SK-N-SH (cell line): ENCODE results near the gene RHOBTB1.

Experiments used
- ELF1 ChIP-seq: IDR thresholded peaks from 2 replicates; pipeline ENCODE4 v1.4.0; 2012
- EP300 ChIP-seq, 2 experiments: IDR thresholded peaks; 2 replicates each; pipeline versions ENCODE4 v1.4.0 to v1.6.1; 2012; ENCODE audit warnings: borderline replicate concordance in 1 of 2, low read depth in 1 of 2, low read length in 1 of 2
- MXI1 ChIP-seq: IDR thresholded peaks from 2 replicates; pipeline ENCODE4 v1.6.1; 2012; ENCODE audit warnings: mild to moderate bottlenecking, low read depth, low read length, improper control_type of control experiment
- NRF1 ChIP-seq: IDR thresholded peaks from 2 replicates; pipeline ENCODE4 v1.6.1; 2012; ENCODE audit warnings: low read depth, mild to moderate bottlenecking, low read length
- RAD21 ChIP-seq: IDR thresholded peaks from 2 replicates; pipeline ENCODE4 v1.6.1; 2012; ENCODE audit warnings: mild to moderate bottlenecking, low read length
- RFX5 ChIP-seq: IDR thresholded peaks from 2 replicates; pipeline ENCODE4 v1.6.1; 2012; ENCODE audit warnings: mild to moderate bottlenecking, improper control_type of control experiment, low read length
- SMC3 ChIP-seq: IDR thresholded peaks from 2 replicates; pipeline ENCODE4 v1.6.1; 2012; ENCODE audit warnings: low read depth, low read length, improper control_type of control experiment
- TF ChIP-seq, protein P1 (sequence below): fragments of 200-600 bp; sonication (generic); IDR thresholded peaks from 2 replicates; pipeline ENCODE4 v1.6.1; 2017; ENCODE audit warnings: antibody characterized with exemption, mild to moderate bottlenecking, moderate library complexity
- TF ChIP-seq, protein P2 (sequence below): IDR thresholded peaks from 2 replicates; pipeline ENCODE4 v1.4.0; 2012; ENCODE audit warnings: low read depth, borderline replicate concordance
- TF ChIP-seq, protein P3 (sequence below): fragments of 150-350 bp; IDR thresholded peaks from 2 replicates; pipeline ENCODE4 v1.6.1; 2017; ENCODE audit warnings: antibody characterized with exemption, low read length, low read depth, borderline replicate concordance

DNA sequence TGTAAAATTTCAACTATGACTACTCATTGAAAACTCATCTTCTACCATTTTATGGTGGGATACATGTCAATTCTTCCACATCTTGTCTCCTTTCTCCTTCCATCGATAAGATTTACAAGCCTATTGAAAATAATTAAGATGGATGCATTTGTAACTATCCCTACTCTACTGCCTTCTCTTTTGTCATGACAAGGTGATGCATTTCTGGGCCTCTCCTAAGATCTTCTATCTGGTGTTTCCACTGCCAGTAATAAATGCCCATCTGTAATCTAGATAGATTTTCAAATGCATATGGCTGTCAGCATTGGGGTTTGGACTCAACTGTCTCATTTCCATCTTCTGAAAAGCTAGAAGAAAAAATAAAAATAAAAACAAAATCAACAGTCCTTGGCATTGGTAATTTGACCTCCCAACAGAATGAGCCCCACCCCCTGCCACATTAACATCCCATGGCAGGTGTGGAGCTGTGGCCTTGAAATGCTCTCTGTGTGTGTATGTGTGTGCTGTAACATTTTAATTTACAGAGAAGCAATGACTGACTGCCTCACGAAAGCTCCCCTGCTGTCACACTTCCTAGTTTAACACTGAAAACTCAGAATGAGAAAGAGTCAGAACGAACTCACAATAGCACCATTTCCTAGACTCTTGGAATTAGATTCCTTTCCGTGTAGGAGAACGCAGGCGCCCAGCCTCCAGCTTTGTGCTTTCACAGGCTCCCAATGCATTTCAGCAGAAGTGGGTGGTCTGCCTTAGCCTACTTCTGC, 74.2 kb downstream of the RHOBTB1 start:
- TF ChIP-seq, protein P1, sequence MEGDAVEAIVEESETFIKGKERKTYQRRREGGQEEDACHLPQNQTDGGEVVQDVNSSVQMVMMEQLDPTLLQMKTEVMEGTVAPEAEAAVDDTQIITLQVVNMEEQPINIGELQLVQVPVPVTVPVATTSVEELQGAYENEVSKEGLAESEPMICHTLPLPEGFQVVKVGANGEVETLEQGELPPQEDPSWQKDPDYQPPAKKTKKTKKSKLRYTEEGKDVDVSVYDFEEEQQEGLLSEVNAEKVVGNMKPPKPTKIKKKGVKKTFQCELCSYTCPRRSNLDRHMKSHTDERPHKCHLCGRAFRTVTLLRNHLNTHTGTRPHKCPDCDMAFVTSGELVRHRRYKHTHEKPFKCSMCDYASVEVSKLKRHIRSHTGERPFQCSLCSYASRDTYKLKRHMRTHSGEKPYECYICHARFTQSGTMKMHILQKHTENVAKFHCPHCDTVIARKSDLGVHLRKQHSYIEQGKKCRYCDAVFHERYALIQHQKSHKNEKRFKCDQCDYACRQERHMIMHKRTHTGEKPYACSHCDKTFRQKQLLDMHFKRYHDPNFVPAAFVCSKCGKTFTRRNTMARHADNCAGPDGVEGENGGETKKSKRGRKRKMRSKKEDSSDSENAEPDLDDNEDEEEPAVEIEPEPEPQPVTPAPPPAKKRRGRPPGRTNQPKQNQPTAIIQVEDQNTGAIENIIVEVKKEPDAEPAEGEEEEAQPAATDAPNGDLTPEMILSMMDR, result no peak
- TF ChIP-seq, protein P2, sequence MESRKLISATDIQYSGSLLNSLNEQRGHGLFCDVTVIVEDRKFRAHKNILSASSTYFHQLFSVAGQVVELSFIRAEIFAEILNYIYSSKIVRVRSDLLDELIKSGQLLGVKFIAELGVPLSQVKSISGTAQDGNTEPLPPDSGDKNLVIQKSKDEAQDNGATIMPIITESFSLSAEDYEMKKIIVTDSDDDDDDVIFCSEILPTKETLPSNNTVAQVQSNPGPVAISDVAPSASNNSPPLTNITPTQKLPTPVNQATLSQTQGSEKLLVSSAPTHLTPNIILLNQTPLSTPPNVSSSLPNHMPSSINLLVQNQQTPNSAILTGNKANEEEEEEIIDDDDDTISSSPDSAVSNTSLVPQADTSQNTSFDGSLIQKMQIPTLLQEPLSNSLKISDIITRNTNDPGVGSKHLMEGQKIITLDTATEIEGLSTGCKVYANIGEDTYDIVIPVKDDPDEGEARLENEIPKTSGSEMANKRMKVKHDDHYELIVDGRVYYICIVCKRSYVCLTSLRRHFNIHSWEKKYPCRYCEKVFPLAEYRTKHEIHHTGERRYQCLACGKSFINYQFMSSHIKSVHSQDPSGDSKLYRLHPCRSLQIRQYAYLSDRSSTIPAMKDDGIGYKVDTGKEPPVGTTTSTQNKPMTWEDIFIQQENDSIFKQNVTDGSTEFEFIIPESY, result no peak
- TF ChIP-seq RFX5 (no peak), ELF1 (no peak), EP300 (IDR thresholded peaks at IDR 0.05; ENCODE audit: borderline replicate concordance in 1 of 2, low read depth in 1 of 2, low read length in 1 of 2) (no peak), NRF1 (no peak), MXI1 (no peak), RAD21 (no peak), SMC3 (no peak)
- TF ChIP-seq, protein P3, sequence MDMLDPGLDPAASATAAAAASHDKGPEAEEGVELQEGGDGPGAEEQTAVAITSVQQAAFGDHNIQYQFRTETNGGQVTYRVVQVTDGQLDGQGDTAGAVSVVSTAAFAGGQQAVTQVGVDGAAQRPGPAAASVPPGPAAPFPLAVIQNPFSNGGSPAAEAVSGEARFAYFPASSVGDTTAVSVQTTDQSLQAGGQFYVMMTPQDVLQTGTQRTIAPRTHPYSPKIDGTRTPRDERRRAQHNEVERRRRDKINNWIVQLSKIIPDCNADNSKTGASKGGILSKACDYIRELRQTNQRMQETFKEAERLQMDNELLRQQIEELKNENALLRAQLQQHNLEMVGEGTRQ, result no peak
